IMR-90 (cell line): ENCODE data around the gene VWCE. TPM values are rescaled to one million over a fixed set of nuclear protein-coding genes. Genes with fewer than 3 reads are reported as not detected.

Experiments used
- ATAC-seq: fragments of 200-7000 bp; cut with Tn5 transposase; 2 replicates; pipeline ENCODE4 v1.9.1; 2020; ENCODE audit warnings: low read depth, mild to moderate bottlenecking, moderate library complexity
- BruUV-seq: library from RNA; stranded (reverse); fragments of 400-500 nt; replicated peaks from 2 replicates; lab custom pipeline; 2021; lab: Mats Ljungman, UMichigan
- CTCF ChIA-PET: fragments of 300-600 bp; formaldehyde crosslinking; extraction: SDS; loops from one replicate; lab custom pipeline; 2021; ENCODE audit warnings: antibody characterized with exemption; lab: Yijun Ruan, JAX
- POLR2A ChIA-PET: fragments of 300-600 bp; sonication (Branson Sonifier 250); formaldehyde crosslinking; loops from one replicate; lab custom pipeline; 2022; ENCODE audit warnings: antibody characterized with exemption; ENCODE audit not compliant: unreplicated experiment; lab: Charles Lee
- DNase-seq: peaks from one replicate; pipeline ENCODE4 v3.0.0; 2013
- H2AFZ ChIP-seq: replicated peaks from 2 replicates; pipeline ENCODE3; 2013; ENCODE audit warnings: low read length, mild to moderate bottlenecking; ENCODE audit not compliant: poor library complexity
- H2AK5ac ChIP-seq: 2 replicates; pipeline ENCODE4 v1.6.1; 2013; ENCODE audit warnings: low read depth, low read length, inconsistent platforms
- H2AK9ac ChIP-seq: replicated peaks from 2 replicates; pipeline ENCODE3; 2013; ENCODE audit warnings: mild to moderate bottlenecking, low read depth, low read length, moderate library complexity; ENCODE audit not compliant: poor library complexity
- H2BK120ac ChIP-seq: 2 replicates; pipeline ENCODE4 v1.6.1; 2013; ENCODE audit warnings: low read depth, low read length, inconsistent platforms
- H2BK15ac ChIP-seq: 3 replicates; pipeline ENCODE4 v1.6.1; 2013; ENCODE audit warnings: low read depth, low read length, inconsistent platforms
- H2BK20ac ChIP-seq: 2 replicates; pipeline ENCODE4 v1.6.1; 2013; ENCODE audit warnings: low read depth, mild to moderate bottlenecking, inconsistent platforms, low read length, moderate library complexity
- H2BK5ac ChIP-seq: 2 replicates; pipeline ENCODE4 v1.6.1; 2013; ENCODE audit warnings: mild to moderate bottlenecking, low read depth, low read length, inconsistent platforms; ENCODE audit not compliant: poor library complexity, severe bottlenecking
- H3K14ac ChIP-seq: replicated peaks from 2 replicates; pipeline ENCODE4 v1.6.1; 2013; ENCODE audit warnings: low read depth, low read length, inconsistent platforms
- H3K18ac ChIP-seq: 2 replicates; pipeline ENCODE4 v1.6.1; 2013; ENCODE audit warnings: low read depth, low read length, control low read depth
- H3K23ac ChIP-seq: 2 replicates; pipeline ENCODE4 v1.6.1; 2013; ENCODE audit warnings: low read depth, low read length, inconsistent platforms
- H3K27ac ChIP-seq: 2 replicates; pipeline ENCODE4 v1.5.1; 2013; ENCODE audit warnings: mild to moderate bottlenecking, control low read depth, low read length; ENCODE audit not compliant: insufficient read depth
- H3K27me3 ChIP-seq: 2 replicates; pipeline ENCODE4 v1.6.1; 2013; ENCODE audit warnings: low read length; ENCODE audit not compliant: control insufficient read depth, insufficient read depth
- H3K36me3 ChIP-seq: 2 replicates; pipeline ENCODE4 v1.6.1; 2013; ENCODE audit warnings: low read length, mixed read lengths; ENCODE audit not compliant: control insufficient read depth, insufficient read depth
- H3K4ac ChIP-seq: 2 replicates; pipeline ENCODE4 v1.6.1; 2013; ENCODE audit warnings: low read depth, low read length, inconsistent platforms
- H3K4me1 ChIP-seq: 2 replicates; pipeline ENCODE4 v1.6.1; 2013; ENCODE audit warnings: low read length, mixed read lengths; ENCODE audit not compliant: control insufficient read depth, insufficient read depth
- H3K4me2 ChIP-seq: 2 replicates; pipeline ENCODE4 v1.6.1; 2013; ENCODE audit warnings: low read depth, mild to moderate bottlenecking, control low read depth, low read length, moderate library complexity
- H3K4me3 ChIP-seq: 2 replicates; pipeline ENCODE4 v1.5.1; 2013; ENCODE audit warnings: low read depth, mild to moderate bottlenecking, control low read depth, low read length, moderate library complexity; ENCODE audit not compliant: insufficient read depth
- H3K56ac ChIP-seq: 2 replicates; pipeline ENCODE4 v1.6.1; 2013; ENCODE audit warnings: low read length, inconsistent platforms; ENCODE audit not compliant: insufficient read depth; ENCODE audit errors: extremely low read depth
- H3K79me1 ChIP-seq, 2 experiments: 2 replicates each; pipeline ENCODE4 v1.6.1; 2013; ENCODE audit warnings: low read length in 2 of 2, inconsistent platforms in 1 of 2, low read depth in 1 of 2
- H3K9ac ChIP-seq: 2 replicates; pipeline ENCODE4 v1.6.1; 2013; ENCODE audit warnings: low read depth, low read length, control low read depth
- H3K9me1 ChIP-seq: 2 replicates; pipeline ENCODE4 v1.6.1; 2013; ENCODE audit warnings: low read length, inconsistent platforms; ENCODE audit not compliant: insufficient read depth
- H3K9me3 ChIP-seq: 2 replicates; pipeline ENCODE4 v1.6.1; 2013; ENCODE audit warnings: low read length; ENCODE audit not compliant: control insufficient read depth, insufficient read depth
- H4K20me1 ChIP-seq: 2 replicates; pipeline ENCODE4 v1.6.1; 2013; ENCODE audit warnings: low read length, inconsistent platforms; ENCODE audit not compliant: insufficient read depth
- H4K5ac ChIP-seq: 2 replicates; pipeline ENCODE4 v1.6.1; 2013; ENCODE audit warnings: mild to moderate bottlenecking, low read depth, low read length, control low read depth
- H4K8ac ChIP-seq, 2 experiments: 2 replicates each; pipeline ENCODE4 v1.6.1; 2013; ENCODE audit warnings: low read depth in 2 of 2, low read length in 2 of 2, control low read depth in 1 of 2, inconsistent platforms in 1 of 2
- H4K91ac ChIP-seq: 2 replicates; pipeline ENCODE4 v1.6.1; 2013; ENCODE audit warnings: low read depth, low read length, inconsistent platforms; ENCODE audit not compliant: insufficient read depth
- CEBPB ChIP-seq: IDR thresholded peaks from 2 replicates; pipeline ENCODE4 v1.6.1; 2012; ENCODE audit warnings: low read depth, low read length, improper control_type of control experiment
- CHD1 ChIP-seq: IDR thresholded peaks from 2 replicates; pipeline ENCODE4 v1.6.1; 2012; ENCODE audit warnings: low read depth, low read length, improper control_type of control experiment
- ELK1 ChIP-seq: fragments of 150-350 bp; IDR thresholded peaks from 2 replicates; pipeline ENCODE4 v1.6.1; 2016; ENCODE audit warnings: low read depth, mild to moderate bottlenecking, low read length, moderate library complexity, borderline replicate concordance
- MAFK ChIP-seq: IDR thresholded peaks from 2 replicates; pipeline ENCODE4 v1.6.1; 2012; ENCODE audit warnings: low read depth, low read length, improper control_type of control experiment
- MXI1 ChIP-seq: IDR thresholded peaks from 2 replicates; pipeline ENCODE4 v1.6.1; 2012; ENCODE audit warnings: low read depth, mild to moderate bottlenecking, low read length, moderate library complexity, borderline replicate concordance
- POLR2A ChIP-seq: IDR thresholded peaks from 2 replicates; pipeline ENCODE4 v1.6.1; 2012; ENCODE audit warnings: mild to moderate bottlenecking, low read depth, low read length
- RAD21 ChIP-seq: IDR thresholded peaks from 2 replicates; pipeline ENCODE4 v1.6.1; 2012; ENCODE audit warnings: low read length, improper control_type of control experiment
- RCOR1 ChIP-seq: IDR thresholded peaks from 2 replicates; pipeline ENCODE4 v1.6.1; 2012; ENCODE audit warnings: mild to moderate bottlenecking, low read length, improper control_type of control experiment; ENCODE audit not compliant: insufficient replicate concordance
- RFX5 ChIP-seq: IDR thresholded peaks from 2 replicates; pipeline ENCODE4 v1.8.0; 2012; ENCODE audit warnings: low read depth, mild to moderate bottlenecking, low read length, moderate library complexity
- WGBS, 2 experiments: methylation state at CpG; one replicate each; pipeline versions ENCODE4 v1.1.5 to v1.1.7; 2013; ENCODE audit warnings: missing lambda C conversion rate in 2 of 2; ENCODE audit not compliant: insufficient read length in 1 of 2; ENCODE audit errors: extremely low coverage in 2 of 2; 5-methylcytosine and 5-hydroxymethylcytosine counted together
- dilution Hi-C: fragments of 300-500 bp; cut with HindIII; formaldehyde crosslinking; loops from one replicate; pipeline ENCODE4 v1.14.3; 2018; ENCODE audit warnings: low sequenced_read_pairs; ENCODE audit not compliant: unreplicated experiment
- in situ Hi-C: fragments of 300-500 bp; cut with MboI; formaldehyde crosslinking; loops from 3 replicates; pipeline ENCODE4 v1.14.3; 2019; ENCODE audit warnings: low sequenced_read_pairs, inconsistent platforms, mixed read lengths
- intact Hi-C: fragments of 100-400 bp; cut with micrococcal nuclease; formaldehyde crosslinking; loops from 2 replicates; pipeline ENCODE4 v1.10.0; 2022
- polyA plus RNA-seq, 3 experiments: library from polyadenylated mRNA; depleted of rRNA; stranded (reverse); fragments of >200 nt; gene quantifications; 2 replicates each; pipeline ENCODE4 v1.2.3, GENCODE V29; 2012; ENCODE audit warnings: low replicate concordance in 1 of 3
- total RNA-seq: library from RNA; depleted of rRNA; stranded (reverse); fragments of >200 nt; gene quantifications from 2 replicates; pipeline ENCODE4 v1.2.3, GENCODE V29; 2012

The VWCE gene
- total and polyA plus RNA-seq, 2 of the 4 experiments (the other 2 are of a cell fraction), result under 0.01 to 1.1 TPM

- Histone ChIP-seq H3K4me2 (peak overlapping the region; percentile 96), H3K9me3 (no peaks in the 10 kb centered on the region), H3K36me3 (peaks cover 14% of the 10 kb centered on the region), H2AFZ (peak overlapping the region; percentile 96), H2BK20ac (no peak overlapping the region; the same call in 1 of the 2 replicates), H2AK9ac (peak overlapping the region; percentile 92), H3K14ac (peak overlapping the region; percentile 98), H2BK5ac (peak overlapping the region; percentile 74), H2BK120ac (peak overlapping the region; percentile 43), H3K56ac (peak overlapping the region; percentile 82), H4K91ac (peak overlapping the region; percentile 95), H2AK5ac (peak overlapping the region; percentile 98), H3K4ac (peak overlapping the region; percentile 97), H3K4me1 (peaks cover 14% of the 10 kb centered on the region), H3K18ac (peak overlapping the region; percentile 67), H3K4me3 (peak overlapping the region; percentile 92), H3K27me3 (no peaks in the 10 kb centered on the region), H4K20me1 (peaks cover 28% of the 10 kb centered on the region), H3K27ac (peak overlapping the region; percentile 93), H3K9ac (peak overlapping the region; percentile 96), H3K9me1 (peaks cover 6% of the 10 kb centered on the region), H4K8ac (peak overlapping the region; percentile 98 to 99), H2BK15ac (peak overlapping the region; percentile 16; the same call in 1 of the 3 replicates), H3K23ac (peak overlapping the region; percentile 99), H3K79me1 (peaks cover 11 to 38% of the 10 kb centered on the region in 2 experiments), H4K5ac (peak overlapping the region; percentile 93)
- POLR2A ChIA-PET, result no interaction called here
- CTCF ChIA-PET, result interaction anchor here (1.1 to 4.8 kb wide), 2 partner anchors 45 to 51 kb away, joined by 5 to 72 read pairs; no protein-coding TSS in a partner anchor
- ATAC-seq (no peak), DNase-seq (no peak)
- intact Hi-C loops, result loop anchor here (5.0 to 10.0 kb wide), 2 partner anchors 94 to 301 kb away; partner anchors contain the start of gene CPSF7
- in situ Hi-C loops, result no loop called here
- TSS peak; percentile 66 for BruUV-seq
- dilution Hi-C loops, result no loop called here
- no peak for TF ChIP-seq MXI1
- no peak for TF ChIP-seq RCOR1
- TF ChIP-seq RFX5, result no peak
- no peak for TF ChIP-seq CEBPB
- no peak for TF ChIP-seq ELK1
- no peak for TF ChIP-seq RAD21
- no peak for TF ChIP-seq MAFK
- no peak for TF ChIP-seq POLR2A
- no peak for TF ChIP-seq CHD1
- WGBS, 2 experiments, result 57% methylated on average over 6 of the region's 19 CpGs; no CpG with 5 or more reads in 1 of the 2 experiments
These were observed 38.7 kb upstream of the VWCE start for GRCh38 chr11:61333550-61334433.
